ENCODE results near the gene POU4F3.
"Not testable (repeated sequence)": the region's sequence is repeated elsewhere in the genome, so short reads cannot be mapped to it uniquely, and the experiment has no call there.

POU4F3 gene, protein sequence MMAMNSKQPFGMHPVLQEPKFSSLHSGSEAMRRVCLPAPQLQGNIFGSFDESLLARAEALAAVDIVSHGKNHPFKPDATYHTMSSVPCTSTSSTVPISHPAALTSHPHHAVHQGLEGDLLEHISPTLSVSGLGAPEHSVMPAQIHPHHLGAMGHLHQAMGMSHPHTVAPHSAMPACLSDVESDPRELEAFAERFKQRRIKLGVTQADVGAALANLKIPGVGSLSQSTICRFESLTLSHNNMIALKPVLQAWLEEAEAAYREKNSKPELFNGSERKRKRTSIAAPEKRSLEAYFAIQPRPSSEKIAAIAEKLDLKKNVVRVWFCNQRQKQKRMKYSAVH

DNA sequence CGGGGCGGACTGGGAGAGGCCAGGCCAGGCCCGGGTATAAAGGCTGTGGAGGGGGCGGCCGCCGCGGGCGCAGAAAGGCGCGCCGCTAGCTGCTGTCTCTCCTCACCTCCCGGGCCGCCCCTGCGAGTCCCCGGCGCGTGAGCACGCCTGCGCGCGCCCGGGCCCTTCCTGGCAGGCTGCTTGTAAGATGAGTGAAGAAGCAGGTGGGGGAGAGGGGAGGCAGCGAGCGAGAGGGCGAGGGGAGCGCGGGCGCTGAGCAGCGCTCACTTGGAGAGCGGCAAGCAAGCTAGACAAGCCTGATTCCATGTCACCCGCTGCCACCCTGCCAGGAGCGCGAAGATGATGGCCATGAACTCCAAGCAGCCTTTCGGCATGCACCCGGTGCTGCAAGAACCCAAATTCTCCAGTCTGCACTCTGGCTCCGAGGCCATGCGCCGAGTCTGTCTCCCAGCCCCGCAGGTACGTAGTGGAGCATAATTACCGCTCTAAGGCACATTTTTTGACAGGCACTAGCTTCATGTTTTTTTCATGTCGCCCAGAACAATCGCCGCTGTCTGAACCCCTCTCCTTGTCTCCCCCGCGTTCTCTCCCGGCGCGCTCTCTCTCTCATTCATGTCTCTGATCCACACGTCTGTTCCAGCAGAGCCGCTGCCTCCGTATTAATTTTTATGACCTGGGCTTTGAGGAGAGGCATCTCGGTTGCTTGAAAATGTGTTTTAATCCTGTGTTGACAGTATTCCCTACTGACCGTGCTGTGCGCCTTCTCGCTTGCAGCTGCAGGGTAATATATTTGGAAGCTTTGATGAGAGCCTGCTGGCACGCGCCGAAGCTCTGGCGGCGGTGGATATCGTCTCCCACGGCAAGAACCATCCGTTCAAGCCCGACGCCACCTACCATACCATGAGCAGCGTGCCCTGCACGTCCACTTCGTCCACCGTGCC lies at the start of gene POU4F3:
Gene POU4F3 (plus strand): TSS at position 66 of the 941 bp plus-strand sequence. CDS start 274 bp downstream, at position 340.
- H3K4me3 ChIP-seq (ENCODE audit: low read depth, low read length), result no peak within 1 kb of the TSS
- TF ChIP-seq, protein P1, sequence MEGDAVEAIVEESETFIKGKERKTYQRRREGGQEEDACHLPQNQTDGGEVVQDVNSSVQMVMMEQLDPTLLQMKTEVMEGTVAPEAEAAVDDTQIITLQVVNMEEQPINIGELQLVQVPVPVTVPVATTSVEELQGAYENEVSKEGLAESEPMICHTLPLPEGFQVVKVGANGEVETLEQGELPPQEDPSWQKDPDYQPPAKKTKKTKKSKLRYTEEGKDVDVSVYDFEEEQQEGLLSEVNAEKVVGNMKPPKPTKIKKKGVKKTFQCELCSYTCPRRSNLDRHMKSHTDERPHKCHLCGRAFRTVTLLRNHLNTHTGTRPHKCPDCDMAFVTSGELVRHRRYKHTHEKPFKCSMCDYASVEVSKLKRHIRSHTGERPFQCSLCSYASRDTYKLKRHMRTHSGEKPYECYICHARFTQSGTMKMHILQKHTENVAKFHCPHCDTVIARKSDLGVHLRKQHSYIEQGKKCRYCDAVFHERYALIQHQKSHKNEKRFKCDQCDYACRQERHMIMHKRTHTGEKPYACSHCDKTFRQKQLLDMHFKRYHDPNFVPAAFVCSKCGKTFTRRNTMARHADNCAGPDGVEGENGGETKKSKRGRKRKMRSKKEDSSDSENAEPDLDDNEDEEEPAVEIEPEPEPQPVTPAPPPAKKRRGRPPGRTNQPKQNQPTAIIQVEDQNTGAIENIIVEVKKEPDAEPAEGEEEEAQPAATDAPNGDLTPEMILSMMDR (IDR thresholded peaks at IDR 0.05; ENCODE audit: low read depth, low read length), result no peak

DNA sequence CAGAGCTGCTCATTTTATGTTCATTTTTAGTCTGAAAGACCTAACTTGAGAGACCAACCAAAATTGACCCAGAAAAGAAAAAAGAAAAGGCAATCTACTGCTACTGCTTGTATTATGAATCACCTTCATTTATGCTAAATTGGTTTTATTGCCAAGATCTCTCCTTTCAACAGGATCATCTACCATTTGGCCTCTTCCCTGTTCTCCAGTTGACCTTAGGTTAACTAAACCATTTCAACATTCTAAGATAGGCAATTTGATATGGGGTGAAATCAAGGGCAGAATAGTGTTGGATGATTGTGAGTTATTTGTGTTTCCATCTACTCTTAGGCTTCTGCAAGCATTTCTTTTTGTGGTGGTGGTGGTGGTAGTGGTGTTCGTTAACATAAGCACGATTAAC lies 48.3 kb upstream of the POU4F3 start:
- no peak overlapping the region for H3K4me3 ChIP-seq (ENCODE audit: low read depth, low read length)
- TF ChIP-seq, protein P1 (IDR thresholded peaks at IDR 0.05; ENCODE audit: low read depth, low read length), result no peak

DNA sequence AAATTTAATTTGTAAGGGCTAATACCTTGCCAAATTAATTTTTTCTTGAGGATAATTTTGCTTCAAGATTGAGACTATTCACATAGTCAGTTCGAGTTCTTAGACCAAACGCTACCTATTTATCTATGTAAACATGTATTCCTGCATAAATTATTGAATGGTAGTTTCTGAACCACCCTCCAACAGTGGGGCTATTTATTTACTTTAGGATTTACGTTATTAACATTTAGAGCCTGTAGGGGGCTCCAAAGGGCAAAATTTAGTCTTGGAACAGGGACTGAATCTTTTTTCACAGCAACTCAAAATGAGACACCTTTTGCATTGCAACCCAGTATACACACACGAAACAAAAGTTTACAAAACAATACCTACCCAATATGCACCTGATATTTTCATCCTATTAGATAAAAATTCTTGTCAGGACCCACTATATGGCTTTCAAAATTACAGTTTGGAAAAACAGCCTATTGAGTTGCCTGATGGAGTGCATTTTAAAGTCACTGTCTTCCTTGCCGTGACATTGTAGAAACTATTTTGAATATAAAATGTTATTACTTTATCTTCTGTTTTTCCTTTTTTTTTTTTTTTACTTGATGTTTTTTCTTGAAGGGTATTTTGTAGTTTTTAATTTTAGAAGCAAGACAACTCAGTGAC lies 47.1 kb upstream of the POU4F3 start:
- no peak overlapping the region for H3K4me3 ChIP-seq (ENCODE audit: low read depth, low read length)
- TF ChIP-seq, protein P1 (IDR thresholded peaks at IDR 0.05; ENCODE audit: low read depth, low read length), result peak; percentile 37; the same call in 1 of the 2 replicates

DNA sequence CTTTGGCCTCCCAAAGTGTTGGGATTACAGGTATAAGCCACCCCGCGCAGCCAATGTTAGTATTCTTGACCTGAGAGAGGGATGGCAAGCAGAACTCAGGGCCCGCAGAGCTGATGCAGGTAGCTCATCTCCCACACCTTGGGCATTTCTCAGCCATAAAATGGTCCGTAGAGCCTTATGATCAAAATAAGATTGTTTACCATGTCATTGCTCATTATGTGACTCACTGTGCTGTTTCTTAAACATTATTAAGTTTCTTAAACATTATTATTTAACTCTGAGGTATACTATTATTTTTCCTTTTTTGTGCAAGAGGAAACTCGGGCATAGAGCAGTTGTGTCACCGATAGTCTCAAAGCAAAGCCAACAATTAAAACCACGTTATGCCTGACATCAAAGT lies 42.4 kb upstream of the POU4F3 start:
- H3K4me3 ChIP-seq (ENCODE audit: low read depth, low read length), result no peak overlapping the region
- TF ChIP-seq, protein P1 (IDR thresholded peaks at IDR 0.05; ENCODE audit: low read depth, low read length), result no peak

DNA sequence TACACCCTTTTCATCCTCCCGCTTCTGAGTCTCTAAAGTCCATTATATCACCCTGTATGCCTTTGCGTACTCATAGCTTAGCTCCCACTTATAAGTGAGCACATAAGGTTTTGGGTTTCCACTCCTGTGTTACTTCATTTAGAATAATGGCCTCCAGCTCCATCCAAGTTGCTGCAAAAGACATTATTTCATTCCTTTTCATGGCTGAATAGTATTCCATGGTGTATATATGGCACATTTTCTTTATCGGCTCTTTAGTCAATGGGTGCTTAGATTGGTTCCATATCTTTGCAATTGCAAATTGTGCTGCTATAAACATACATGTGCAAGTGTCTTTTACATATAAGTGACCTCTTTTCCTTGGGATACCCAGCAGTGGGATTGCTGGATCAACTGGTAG lies 39.7 kb upstream of the POU4F3 start:
- H3K4me3 ChIP-seq (ENCODE audit: low read depth, low read length), result not testable (repeated sequence)

DNA sequence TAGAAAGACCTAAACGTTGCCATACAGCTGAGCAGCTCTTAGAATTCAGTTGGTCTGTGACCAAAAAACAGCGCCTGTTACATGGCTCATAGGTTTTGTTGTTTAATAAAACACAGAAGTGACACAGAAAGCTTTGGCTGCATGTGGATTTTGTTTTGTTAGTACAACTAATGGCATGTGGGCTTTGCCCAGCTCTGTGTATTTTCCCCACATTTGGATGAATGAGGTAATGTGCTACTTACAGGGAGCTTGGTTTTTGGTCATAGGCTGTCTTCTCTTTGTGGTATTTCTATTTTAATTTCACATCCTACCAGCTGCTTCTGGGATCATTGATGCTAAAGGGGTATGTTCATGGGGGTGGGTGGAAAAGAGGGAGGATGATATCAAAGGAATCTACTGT lies 37.0 kb upstream of the POU4F3 start:
- TF ChIP-seq, protein P1 (IDR thresholded peaks at IDR 0.05; ENCODE audit: low read depth, low read length), result no peak
- no peak overlapping the region for H3K4me3 ChIP-seq (ENCODE audit: low read depth, low read length)

DNA sequence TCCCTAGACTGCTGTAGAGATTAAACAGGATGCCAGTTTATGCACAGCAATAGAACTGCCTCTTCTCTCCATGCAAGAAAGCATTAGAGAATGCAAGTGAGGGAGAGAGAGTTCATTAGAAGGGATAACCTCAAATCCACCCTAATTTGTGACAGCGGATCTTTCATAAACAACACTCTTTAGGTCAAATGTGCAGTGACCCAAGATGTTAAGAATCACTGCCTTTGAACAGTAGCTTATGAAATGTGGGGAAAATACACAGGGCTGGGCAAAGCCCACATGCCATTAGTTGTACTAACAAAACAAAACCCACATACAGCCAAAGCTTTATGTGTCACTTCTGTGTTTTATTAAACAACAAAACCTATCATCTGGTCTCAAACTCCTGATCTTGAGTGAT lies 36.2 kb upstream of the POU4F3 start:
- TF ChIP-seq, protein P1 (IDR thresholded peaks at IDR 0.05; ENCODE audit: low read depth, low read length), result no peak
- no peak overlapping the region for H3K4me3 ChIP-seq (ENCODE audit: low read depth, low read length)

All from WI38 (cell line).